RWPE2 (cell line): ENCODE measurements around the gene EPC2.

Experiments
- ATAC-seq: fragments of 200-7000 bp; cut with Tn5 transposase; 3 replicates; pipeline ENCODE4 v1.9.1; 2021; ENCODE audit warnings: low read depth
- DNase-seq: peaks from one replicate; pipeline ENCODE4 v3.0.0-alpha.2; 2020; ENCODE audit warnings: low spot score
- H3K27ac ChIP-seq: fragments of 450-650 bp; 2 replicates; pipeline ENCODE4 v1.5.1; 2017; ENCODE audit warnings: mild to moderate bottlenecking; ENCODE audit not compliant: poor library complexity, severe bottlenecking
- H3K27me3 ChIP-seq: fragments of 250-450 bp; sonication (Bioruptor Pico); 2 replicates; pipeline ENCODE4 v1.5.1; 2021; ENCODE audit warnings: mild to moderate bottlenecking, moderate library complexity; ENCODE audit not compliant: insufficient read depth, poor library complexity, severe bottlenecking
- H3K36me3 ChIP-seq: fragments of 250-450 bp; sonication (Bioruptor Pico); 2 replicates; pipeline ENCODE4 v1.5.1; 2020; ENCODE audit warnings: low read depth, mild to moderate bottlenecking, moderate library complexity
- H3K4me1 ChIP-seq: fragments of 250-450 bp; sonication (Bioruptor Pico); 2 replicates; pipeline ENCODE4 v1.5.1; 2021; ENCODE audit warnings: mild to moderate bottlenecking, moderate library complexity; ENCODE audit not compliant: insufficient read depth, poor library complexity, severe bottlenecking
- H3K4me3 ChIP-seq: fragments of 250-450 bp; sonication (Bioruptor Pico); 2 replicates; pipeline ENCODE4 v1.5.1; 2021; ENCODE audit warnings: mild to moderate bottlenecking, moderate library complexity; ENCODE audit not compliant: severe bottlenecking
- H3K9me3 ChIP-seq: fragments of 250-450 bp; sonication (Bioruptor Pico); 2 replicates; pipeline ENCODE4 v1.5.1; 2021; ENCODE audit warnings: mild to moderate bottlenecking, moderate library complexity; ENCODE audit not compliant: severe bottlenecking
- TF ChIP-seq, protein P1 (sequence below): fragments of 450-650 bp; IDR thresholded peaks from one replicate; pipeline ENCODE4 v1.5.1; 2017; ENCODE audit warnings: mild to moderate bottlenecking, moderate library complexity; ENCODE audit not compliant: poor library complexity, severe bottlenecking

Gene EPC2

DNA sequence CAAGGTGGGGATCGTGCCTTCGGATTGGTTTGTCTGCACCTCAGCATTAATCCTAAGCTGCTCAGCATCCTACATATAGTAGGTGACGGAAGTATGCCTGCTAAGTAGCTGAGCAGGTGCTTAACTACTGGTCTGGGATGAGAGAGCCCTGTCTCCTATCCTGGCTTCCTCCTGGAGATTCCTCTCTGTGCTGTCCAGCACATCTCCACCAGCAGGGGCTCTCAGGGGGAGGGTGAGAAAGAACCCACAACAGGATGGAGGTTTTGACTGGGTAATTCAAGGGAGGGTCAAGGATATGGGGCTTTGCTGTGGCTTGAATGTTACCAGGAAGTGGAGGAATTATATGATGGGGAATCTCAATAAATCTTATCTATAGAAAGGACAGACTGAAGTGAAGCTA is 185.1 kb downstream of the EPC2 start:
- peak; percentile 49; the same call in 1 of the 3 replicates for ATAC-seq
- TF ChIP-seq, protein P1, sequence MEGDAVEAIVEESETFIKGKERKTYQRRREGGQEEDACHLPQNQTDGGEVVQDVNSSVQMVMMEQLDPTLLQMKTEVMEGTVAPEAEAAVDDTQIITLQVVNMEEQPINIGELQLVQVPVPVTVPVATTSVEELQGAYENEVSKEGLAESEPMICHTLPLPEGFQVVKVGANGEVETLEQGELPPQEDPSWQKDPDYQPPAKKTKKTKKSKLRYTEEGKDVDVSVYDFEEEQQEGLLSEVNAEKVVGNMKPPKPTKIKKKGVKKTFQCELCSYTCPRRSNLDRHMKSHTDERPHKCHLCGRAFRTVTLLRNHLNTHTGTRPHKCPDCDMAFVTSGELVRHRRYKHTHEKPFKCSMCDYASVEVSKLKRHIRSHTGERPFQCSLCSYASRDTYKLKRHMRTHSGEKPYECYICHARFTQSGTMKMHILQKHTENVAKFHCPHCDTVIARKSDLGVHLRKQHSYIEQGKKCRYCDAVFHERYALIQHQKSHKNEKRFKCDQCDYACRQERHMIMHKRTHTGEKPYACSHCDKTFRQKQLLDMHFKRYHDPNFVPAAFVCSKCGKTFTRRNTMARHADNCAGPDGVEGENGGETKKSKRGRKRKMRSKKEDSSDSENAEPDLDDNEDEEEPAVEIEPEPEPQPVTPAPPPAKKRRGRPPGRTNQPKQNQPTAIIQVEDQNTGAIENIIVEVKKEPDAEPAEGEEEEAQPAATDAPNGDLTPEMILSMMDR: no peak

GRCh38 chr2:148832637-148833036 is 188.1 kb downstream of the EPC2 start:
- ATAC-seq: no peak
- DNase-seq: no peak
- no peaks in the 10 kb centered on the region for H3K36me3 ChIP-seq
- peaks cover 5% of the 10 kb centered on the region for H3K27me3 ChIP-seq
- H3K9me3 ChIP-seq: no peaks in the 10 kb centered on the region
- TF ChIP-seq, protein P1: no peak
- H3K4me3 ChIP-seq: no peak overlapping the region
- no peaks in the 10 kb centered on the region for H3K4me1 ChIP-seq
- no peak overlapping the region for H3K27ac ChIP-seq

More for the DNA sequence above, 185.1 kb downstream of the EPC2 start:
- no peak for DNase-seq
- no peaks in the 10 kb centered on the region for H3K9me3 ChIP-seq
- no peaks in the 10 kb centered on the region for H3K27me3 ChIP-seq
- no peaks in the 10 kb centered on the region for H3K36me3 ChIP-seq
- no peak overlapping the region for H3K4me3 ChIP-seq
- no peak overlapping the region for H3K27ac ChIP-seq
- no peaks in the 10 kb centered on the region for H3K4me1 ChIP-seq
